AG04449 (cell line): Measurements from ENCODE around the gene SPI1.

ENCODE experiments used
- CTCF ChIA-PET: fragments of 350-600 bp; formaldehyde crosslinking; extraction: SDS; loops from one replicate; lab custom pipeline; 2021; ENCODE audit warnings: antibody characterized with exemption; lab: Yijun Ruan, JAX
- POLR2A ChIA-PET: fragments of 400-600, 350-600 bp; formaldehyde crosslinking; extraction: SDS; loops from one replicate; lab custom pipeline; 2020; ENCODE audit warnings: antibody characterized with exemption, inconsistent platforms; lab: Yijun Ruan, JAX
- DNase-seq: peaks from one replicate; pipeline ENCODE4 v3.0.0-alpha.2; 2010; ENCODE audit warnings: low read depth, low spot score
- H3K4me3 ChIP-seq: 2 replicates; pipeline ENCODE4 v1.5.1; 2011; ENCODE audit warnings: low read depth, mild to moderate bottlenecking, control low read depth, low read length
- TF ChIP-seq, protein P1 (sequence below): IDR thresholded peaks from one replicate; pipeline ENCODE4 v1.5.1; 2011; ENCODE audit warnings: mild to moderate bottlenecking, moderate library complexity, low read length, control low read depth, inconsistent platforms; ENCODE audit not compliant: insufficient read depth; ENCODE audit errors: missing control alignments

SPI1 gene

DNA sequence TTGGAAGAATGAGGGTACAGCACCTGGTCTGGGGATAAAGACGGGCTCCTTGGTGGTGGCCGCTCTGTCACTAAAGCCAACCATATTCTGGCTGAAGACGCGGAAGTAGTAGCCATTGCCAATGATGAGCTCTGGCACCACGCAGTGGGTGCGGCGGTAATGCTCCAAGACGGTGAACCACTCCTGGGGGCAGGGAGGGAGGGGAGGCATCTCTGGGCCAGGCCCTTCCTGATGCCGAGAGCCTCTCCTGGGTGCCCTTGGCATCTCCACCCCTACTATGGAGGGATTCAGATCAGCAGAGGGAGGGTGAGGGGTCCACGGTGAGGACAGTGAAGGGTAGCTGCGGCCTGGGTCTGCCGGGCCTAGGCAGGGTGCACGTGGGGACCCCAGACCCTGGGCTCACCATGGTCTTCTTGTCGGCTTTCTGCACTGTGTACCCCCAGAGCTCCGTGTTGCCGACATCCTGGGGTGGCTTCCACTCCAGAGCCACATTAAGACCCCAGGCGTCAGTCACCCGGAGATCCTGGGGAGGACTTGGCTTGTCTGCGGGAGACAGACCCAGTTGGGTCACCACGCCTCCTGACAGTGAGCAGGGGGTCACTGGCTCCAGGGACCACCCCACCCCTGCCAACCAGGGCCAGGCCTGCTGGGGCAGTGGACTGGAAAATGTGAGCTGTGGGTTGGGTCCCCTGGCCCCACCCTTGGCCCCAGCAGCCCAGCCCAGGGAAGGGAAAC lies 45.4 kb downstream of the SPI1 start:
- no peak for DNase-seq
- TF ChIP-seq, protein P1, sequence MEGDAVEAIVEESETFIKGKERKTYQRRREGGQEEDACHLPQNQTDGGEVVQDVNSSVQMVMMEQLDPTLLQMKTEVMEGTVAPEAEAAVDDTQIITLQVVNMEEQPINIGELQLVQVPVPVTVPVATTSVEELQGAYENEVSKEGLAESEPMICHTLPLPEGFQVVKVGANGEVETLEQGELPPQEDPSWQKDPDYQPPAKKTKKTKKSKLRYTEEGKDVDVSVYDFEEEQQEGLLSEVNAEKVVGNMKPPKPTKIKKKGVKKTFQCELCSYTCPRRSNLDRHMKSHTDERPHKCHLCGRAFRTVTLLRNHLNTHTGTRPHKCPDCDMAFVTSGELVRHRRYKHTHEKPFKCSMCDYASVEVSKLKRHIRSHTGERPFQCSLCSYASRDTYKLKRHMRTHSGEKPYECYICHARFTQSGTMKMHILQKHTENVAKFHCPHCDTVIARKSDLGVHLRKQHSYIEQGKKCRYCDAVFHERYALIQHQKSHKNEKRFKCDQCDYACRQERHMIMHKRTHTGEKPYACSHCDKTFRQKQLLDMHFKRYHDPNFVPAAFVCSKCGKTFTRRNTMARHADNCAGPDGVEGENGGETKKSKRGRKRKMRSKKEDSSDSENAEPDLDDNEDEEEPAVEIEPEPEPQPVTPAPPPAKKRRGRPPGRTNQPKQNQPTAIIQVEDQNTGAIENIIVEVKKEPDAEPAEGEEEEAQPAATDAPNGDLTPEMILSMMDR: no peak
- H3K4me3 ChIP-seq: no peak overlapping the region
- ChIA-PET POLR2A (no interaction called here), CTCF (interaction anchor here (1.8 to 2.0 kb wide), 2 partner anchors 22 to 154 kb away, joined by 7 read pairs; no protein-coding TSS in a partner anchor)

DNA sequence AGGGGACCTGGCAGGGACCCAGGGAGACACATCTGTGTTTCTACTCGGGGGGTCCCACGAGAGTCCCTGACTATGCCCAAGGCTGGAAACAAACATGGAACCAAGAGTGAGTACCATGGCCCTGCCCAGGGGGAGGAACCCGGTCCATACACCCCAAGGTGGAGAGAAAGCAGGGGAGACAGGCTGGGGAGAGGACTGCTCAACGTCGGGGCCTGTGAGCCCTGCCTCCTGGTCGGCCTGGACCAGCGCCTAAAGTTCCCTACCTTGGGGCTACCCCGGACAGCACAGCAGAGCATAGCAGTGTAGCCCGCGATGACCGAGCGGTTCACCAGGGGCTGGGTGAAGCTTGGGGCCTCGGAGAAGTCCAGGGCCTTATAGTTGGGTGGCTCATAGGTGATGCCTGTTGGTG lies 46.0 kb downstream of the SPI1 start:
- DNase-seq: no peak
- CTCF ChIA-PET: interaction anchor here (1.8 kb wide), 1 partner anchor 22 kb away, joined by 7 read pairs; no protein-coding TSS in a partner anchor
- H3K4me3 ChIP-seq: no peak overlapping the region
- POLR2A ChIA-PET: no interaction called here
- TF ChIP-seq, protein P1: no peak

DNA sequence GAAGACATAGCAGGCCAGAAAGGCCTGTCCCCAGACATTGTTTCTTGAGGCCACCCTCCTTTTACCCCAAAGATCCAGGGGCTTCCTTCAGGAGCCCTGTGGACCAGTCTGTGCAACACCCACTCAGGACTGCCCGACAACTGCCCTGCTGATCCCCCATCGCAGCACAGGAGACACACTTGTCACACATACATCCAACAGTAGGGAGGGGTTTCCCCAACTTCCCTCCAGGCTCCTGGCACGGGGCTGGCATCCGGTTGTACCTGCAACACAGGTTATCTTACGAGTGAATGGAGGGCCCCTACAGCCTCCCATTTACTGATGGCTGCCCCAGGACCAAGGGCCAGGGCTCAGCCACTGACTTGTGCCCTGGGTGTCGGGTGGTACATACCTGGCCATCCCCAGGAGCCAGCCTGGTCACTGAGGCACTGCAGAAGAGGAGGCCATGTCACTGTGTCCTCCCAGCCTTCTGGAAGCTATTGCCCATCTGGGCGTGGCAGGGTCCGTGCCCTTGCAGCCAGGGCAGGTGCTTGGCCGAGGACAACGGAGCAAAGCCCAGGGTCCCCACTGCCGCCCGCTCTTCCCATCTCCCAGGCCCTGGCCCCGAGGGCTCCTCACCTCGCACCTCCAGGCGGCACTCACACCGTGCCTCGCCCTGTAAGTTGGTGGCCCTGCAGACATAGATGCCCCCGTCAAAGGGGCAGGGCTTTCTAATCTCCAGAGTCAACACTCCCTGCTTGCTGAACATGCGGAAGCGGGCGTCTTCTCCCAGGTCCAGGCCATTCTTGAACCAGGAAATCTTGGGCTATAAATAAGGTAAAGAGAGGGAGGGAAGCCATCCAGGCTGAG lies 46.7 kb downstream of the SPI1 start:
- H3K4me3 ChIP-seq: no peak overlapping the region
- no peak for DNase-seq
- POLR2A ChIA-PET: no interaction called here
- TF ChIP-seq, protein P1: no peak
- CTCF ChIA-PET: interaction anchor here (1.8 kb wide), 1 partner anchor 23 kb away, joined by 7 read pairs; no protein-coding TSS in a partner anchor

DNA sequence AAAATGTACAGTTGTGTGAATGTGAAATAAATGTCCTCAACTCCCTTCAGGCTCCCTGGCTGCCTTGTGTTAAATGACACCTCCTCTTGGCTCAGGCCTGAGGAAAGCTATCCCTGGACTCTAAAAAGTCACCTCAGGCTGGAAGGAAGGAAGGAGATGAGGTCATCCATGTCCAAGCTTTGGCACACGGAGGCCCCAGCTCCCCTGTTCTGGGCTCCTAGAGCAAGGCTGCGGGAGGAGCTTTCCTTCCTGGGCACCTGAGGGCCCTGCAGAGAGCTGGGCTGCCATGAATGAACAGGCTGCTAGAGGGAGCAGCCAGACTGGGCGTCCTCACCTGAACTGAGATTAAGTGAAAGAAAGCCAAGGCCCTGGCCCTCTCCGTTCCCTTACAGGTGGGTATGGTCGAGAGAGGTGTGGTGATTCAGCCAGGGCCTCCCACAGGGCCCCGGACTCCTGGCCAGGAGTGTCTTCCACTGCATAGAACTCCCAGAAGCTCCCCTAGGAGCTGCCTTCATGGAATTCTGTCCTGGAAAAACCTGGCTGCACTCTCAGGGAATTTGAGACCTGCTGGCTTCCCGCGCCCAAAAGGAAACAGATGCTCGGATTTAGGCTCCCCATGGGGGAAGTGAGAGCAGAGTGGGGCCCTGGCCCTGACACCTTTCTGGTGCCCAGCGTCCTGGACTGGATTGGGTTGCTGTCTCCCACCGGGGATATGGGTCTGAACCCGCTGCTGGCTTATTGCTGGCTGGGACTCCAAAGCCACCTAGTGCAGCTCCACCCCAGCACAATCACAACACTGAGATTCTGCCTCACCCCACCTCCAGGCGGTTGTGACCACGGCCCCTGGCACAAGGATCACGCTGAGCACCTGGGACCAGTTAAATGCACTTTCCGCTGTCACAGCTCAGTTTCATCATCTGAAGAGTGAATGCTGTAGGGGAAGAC lies 48.1 kb downstream of the SPI1 start:
- TF ChIP-seq, protein P1: no peak
- DNase-seq: no peak
- H3K4me3 ChIP-seq: no peak overlapping the region
- CTCF ChIA-PET: interaction anchor here (0.7 to 1.5 kb wide), 4 partner anchors 9 to 71 kb away, joined by 3 to 7 read pairs (median 4); no protein-coding TSS in a partner anchor
- POLR2A ChIA-PET: interaction anchor here (0.6 kb wide), 1 partner anchor 105 kb away, joined by 3 read pairs; no protein-coding TSS in a partner anchor

DNA sequence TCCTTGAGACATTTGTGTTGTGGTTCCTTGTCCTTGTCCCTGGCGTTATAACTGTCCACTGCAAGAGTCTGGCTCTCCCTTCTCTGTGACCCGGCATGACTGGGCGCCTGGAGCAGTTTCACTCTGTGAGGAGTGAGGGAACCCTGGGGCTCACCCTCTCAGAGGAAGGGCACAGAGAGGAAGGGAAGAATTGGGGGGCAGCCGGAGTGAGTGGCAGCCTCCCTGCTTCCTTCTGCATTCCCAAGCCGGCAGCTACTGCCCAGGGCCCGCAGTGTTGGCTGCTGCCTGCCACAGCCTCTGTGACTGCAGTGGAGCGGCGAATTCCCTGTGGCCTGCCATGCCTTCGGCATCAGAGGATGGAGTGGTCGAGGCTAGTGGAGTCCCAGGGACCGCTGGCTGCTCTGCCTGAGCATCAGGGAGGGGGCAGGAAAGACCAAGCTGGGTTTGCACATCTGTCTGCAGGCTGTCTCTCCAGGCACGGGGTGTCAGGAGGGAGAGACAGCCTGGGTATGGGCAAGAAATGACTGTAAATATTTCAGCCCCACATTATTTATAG lies 48.8 kb downstream of the SPI1 start:
- no peak for DNase-seq
- no peak overlapping the region for H3K4me3 ChIP-seq
- CTCF ChIA-PET: interaction anchor here (0.9 to 1.5 kb wide), 3 partner anchors 8 to 70 kb away, joined by 4 to 7 read pairs (median 4); no protein-coding TSS in a partner anchor
- POLR2A ChIA-PET: interaction anchor here (0.6 kb wide), 1 partner anchor 106 kb away, joined by 3 read pairs; no protein-coding TSS in a partner anchor
- TF ChIP-seq, protein P1: no peak
